HG03575 (cell line): ENCODE measurements around the gene RALBP1.
"Not testable (repeated sequence)": the region's sequence is repeated elsewhere in the genome, so short reads cannot be mapped to it uniquely, and the experiment has no call there.

Experiments
- ATAC-seq: cut with Tn5 transposase; IDR thresholded peaks from one replicate; pipeline ENCODE4 v1.9.1; 2021; ENCODE audit not compliant: unreplicated experiment, insufficient number of reproducible peaks, low FRiP score; ENCODE audit errors: extremely low read depth

Gene RALBP1

GRCh38 chr18:9450920-9451319, 24.4 kb upstream of the RALBP1 start:
- not testable (repeated sequence) for ATAC-seq

GRCh38 chr18:9453283-9453682, 22.0 kb upstream of the RALBP1 start:
- ATAC-seq: no peak

GRCh38 chr18:9454061-9454703, 21.1 kb upstream of the RALBP1 start:
- ATAC-seq: no peak

- no peak for ATAC-seq
These were observed 19.4 kb upstream of the RALBP1 start for GRCh38 chr18:9455718-9456511.

- ATAC-seq: no peak
These were observed 9.2 kb upstream of the RALBP1 start for GRCh38 chr18:9466127-9466526.

- no peak for ATAC-seq
These were observed 8.5 kb upstream of the RALBP1 start for GRCh38 chr18:9466846-9467245.

GRCh38 chr18:9468998-9469397, 6.3 kb upstream of the RALBP1 start:
- no peak for ATAC-seq

GRCh38 chr18:9469685-9470084, 5.6 kb upstream of the RALBP1 start:
- ATAC-seq: no peak

GRCh38 chr18:9474108-9474982, 968 bp upstream of the RALBP1 start:
- no peak for ATAC-seq

GRCh38 chr18:9475643-9476591, 604 bp downstream of the RALBP1 start:
- ATAC-seq: peak; percentile 10

- ATAC-seq: not testable (repeated sequence)
These were observed 1.6 kb downstream of the RALBP1 start for GRCh38 chr18:9476949-9477348.

GRCh38 chr18:9477509-9477908, 2.2 kb downstream of the RALBP1 start:
- ATAC-seq: no peak

- ATAC-seq: no peak
These were observed 3.2 kb downstream of the RALBP1 start for GRCh38 chr18:9478545-9478944.

- ATAC-seq: no peak
These were observed 7.5 kb downstream of the RALBP1 start for GRCh38 chr18:9482790-9483189.

- ATAC-seq: no peak
These were observed 8.2 kb downstream of the RALBP1 start for GRCh38 chr18:9483526-9483925.

- not testable (repeated sequence) for ATAC-seq
These were observed 9.5 kb downstream of the RALBP1 start for GRCh38 chr18:9484856-9485255.

GRCh38 chr18:9488538-9488937, 13.2 kb downstream of the RALBP1 start:
- ATAC-seq: no peak

GRCh38 chr18:9494778-9495331, 19.5 kb downstream of the RALBP1 start:
- ATAC-seq: no peak
